Measurements from ENCODE around the gene IPCEF1.

The IPCEF1 gene

GRCh38 chr6:154247119-154247861 is 109.3 kb downstream of the IPCEF1 start:
- DNase-seq (ENCODE audit: low read depth in 2 of 2) = no peak

GRCh38 chr6:154246723-154247118 is 109.9 kb downstream of the IPCEF1 start:
- no peak for DNase-seq (ENCODE audit: low read depth in 2 of 2)

- DNase-seq (ENCODE audit: low read depth in 2 of 2) = no peak
These were observed 111.1 kb downstream of the IPCEF1 start for GRCh38 chr6:154245506-154245905.

GRCh38 chr6:154243793-154244750 is 112.5 kb downstream of the IPCEF1 start:
- DNase-seq (ENCODE audit: low read depth in 2 of 2) = no peak

GRCh38 chr6:154242617-154243357 is 113.8 kb downstream of the IPCEF1 start:
- no peak for DNase-seq (ENCODE audit: low read depth in 2 of 2)

- no peak for DNase-seq (ENCODE audit: low read depth in 2 of 2)
These were observed 115.0 kb downstream of the IPCEF1 start for GRCh38 chr6:154241581-154241980.

- DNase-seq (ENCODE audit: low read depth in 2 of 2) = peak; percentile 29 to 31
These were observed 115.5 kb downstream of the IPCEF1 start for GRCh38 chr6:154241061-154241460.

- no peak for DNase-seq (ENCODE audit: low read depth in 2 of 2)
These were observed 117.2 kb downstream of the IPCEF1 start for GRCh38 chr6:154239392-154239791.

GRCh38 chr6:154238831-154239230 is 117.8 kb downstream of the IPCEF1 start:
- DNase-seq (ENCODE audit: low read depth in 2 of 2) = no peak

GRCh38 chr6:154236646-154237301 is 119.8 kb downstream of the IPCEF1 start:
- DNase-seq (ENCODE audit: low read depth in 2 of 2) = no peak

- no peak for DNase-seq (ENCODE audit: low read depth in 2 of 2)
These were observed 122.4 kb downstream of the IPCEF1 start for GRCh38 chr6:154234019-154234772.

- no peak for DNase-seq (ENCODE audit: low read depth in 2 of 2)
These were observed 123.2 kb downstream of the IPCEF1 start for GRCh38 chr6:154233383-154233782.

GRCh38 chr6:154232013-154232910 is 124.3 kb downstream of the IPCEF1 start:
- peak in 1 of 2 experiments; percentile 4 for DNase-seq (ENCODE audit: low read depth in 2 of 2)

- DNase-seq (ENCODE audit: low read depth in 2 of 2) = no peak
These were observed 125.5 kb downstream of the IPCEF1 start for GRCh38 chr6:154230910-154231595.

GRCh38 chr6:154230393-154230792 is 126.2 kb downstream of the IPCEF1 start:
- DNase-seq (ENCODE audit: low read depth in 2 of 2) = no peak

GRCh38 chr6:154229786-154230185 is 126.8 kb downstream of the IPCEF1 start:
- DNase-seq (ENCODE audit: low read depth in 2 of 2) = no peak

- no peak for DNase-seq (ENCODE audit: low read depth in 2 of 2)
These were observed 128.1 kb downstream of the IPCEF1 start for GRCh38 chr6:154228521-154228905.

GRCh38 chr6:154227862-154228520 is 128.6 kb downstream of the IPCEF1 start:
- DNase-seq (ENCODE audit: low read depth in 2 of 2) = no peak

- no peak for DNase-seq (ENCODE audit: low read depth in 2 of 2)
These were observed 130.1 kb downstream of the IPCEF1 start for GRCh38 chr6:154226461-154226860.
